ENCODE results near the gene SLITRK4.

The SLITRK4 gene

DNA sequence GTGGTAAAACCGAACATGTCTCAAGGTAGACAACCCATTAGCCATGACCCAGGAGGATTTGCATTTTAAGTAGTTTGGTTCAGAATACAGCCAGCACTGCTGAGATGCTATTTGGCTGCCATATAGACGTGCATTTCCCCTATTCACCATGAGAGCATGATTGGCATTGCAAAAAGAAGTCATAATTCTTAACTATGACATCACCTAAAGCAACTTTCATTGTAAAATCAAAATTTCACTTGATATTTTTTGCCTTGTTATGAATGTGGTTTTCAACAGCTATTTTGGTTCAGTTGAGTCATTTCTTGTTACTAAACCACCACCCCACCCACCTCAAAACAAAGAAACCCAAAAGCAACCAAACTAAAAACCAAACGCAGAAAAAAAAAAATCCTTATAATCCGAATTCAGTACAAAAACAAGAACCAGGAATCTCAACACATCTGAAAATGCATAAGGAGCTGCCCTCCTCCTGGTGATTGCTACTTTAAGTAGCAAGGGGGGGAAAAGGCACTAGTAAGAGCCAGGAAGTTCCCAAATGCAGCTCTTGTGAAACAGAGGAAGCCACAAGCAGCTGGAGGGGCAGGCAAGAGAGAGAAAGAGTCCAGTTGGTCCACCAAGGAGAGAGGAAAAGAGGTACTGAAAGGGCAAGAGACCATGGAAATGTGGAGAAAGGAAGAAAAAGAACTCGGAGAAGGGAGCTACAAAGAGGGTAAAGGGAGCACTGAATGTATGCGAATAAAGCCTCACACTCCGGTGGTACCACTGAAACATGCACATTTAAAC lies 3.1 kb downstream of the SLITRK4 start:
- DNase-seq (ENCODE audit: low read depth): peak; percentile 20
- TF ChIP-seq, protein P1, sequence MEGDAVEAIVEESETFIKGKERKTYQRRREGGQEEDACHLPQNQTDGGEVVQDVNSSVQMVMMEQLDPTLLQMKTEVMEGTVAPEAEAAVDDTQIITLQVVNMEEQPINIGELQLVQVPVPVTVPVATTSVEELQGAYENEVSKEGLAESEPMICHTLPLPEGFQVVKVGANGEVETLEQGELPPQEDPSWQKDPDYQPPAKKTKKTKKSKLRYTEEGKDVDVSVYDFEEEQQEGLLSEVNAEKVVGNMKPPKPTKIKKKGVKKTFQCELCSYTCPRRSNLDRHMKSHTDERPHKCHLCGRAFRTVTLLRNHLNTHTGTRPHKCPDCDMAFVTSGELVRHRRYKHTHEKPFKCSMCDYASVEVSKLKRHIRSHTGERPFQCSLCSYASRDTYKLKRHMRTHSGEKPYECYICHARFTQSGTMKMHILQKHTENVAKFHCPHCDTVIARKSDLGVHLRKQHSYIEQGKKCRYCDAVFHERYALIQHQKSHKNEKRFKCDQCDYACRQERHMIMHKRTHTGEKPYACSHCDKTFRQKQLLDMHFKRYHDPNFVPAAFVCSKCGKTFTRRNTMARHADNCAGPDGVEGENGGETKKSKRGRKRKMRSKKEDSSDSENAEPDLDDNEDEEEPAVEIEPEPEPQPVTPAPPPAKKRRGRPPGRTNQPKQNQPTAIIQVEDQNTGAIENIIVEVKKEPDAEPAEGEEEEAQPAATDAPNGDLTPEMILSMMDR (IDR thresholded peaks at IDR 0.05; ENCODE audit: insufficient read depth, low read depth, low read length, missing control alignments): no peak
- H3K4me3 ChIP-seq (ENCODE audit: low read depth, low read length): no peak overlapping the region

DNA sequence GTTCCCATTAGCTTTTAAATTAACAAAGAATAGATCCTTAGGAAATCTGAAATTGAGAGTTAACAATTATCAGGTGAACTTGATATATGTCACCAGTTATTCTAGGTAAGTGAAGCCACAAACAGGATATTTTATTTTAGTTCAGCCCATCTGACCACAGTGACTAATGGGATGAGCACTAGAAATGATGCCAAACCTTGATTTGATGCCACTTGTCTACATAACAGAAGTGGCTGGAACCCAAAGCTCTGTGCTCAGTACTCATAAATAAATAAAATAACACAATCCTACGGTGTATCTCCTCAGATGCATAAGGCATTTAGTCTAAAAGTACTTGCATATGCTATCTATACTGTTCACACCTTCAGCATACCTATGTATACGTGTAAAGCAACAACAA lies 12.2 kb downstream of the SLITRK4 start:
- no peak overlapping the region for H3K4me3 ChIP-seq (ENCODE audit: low read depth, low read length)
- DNase-seq (ENCODE audit: low read depth): no peak
- TF ChIP-seq, protein P1 (IDR thresholded peaks at IDR 0.05; ENCODE audit: insufficient read depth, low read depth, low read length, missing control alignments): no peak

DNA sequence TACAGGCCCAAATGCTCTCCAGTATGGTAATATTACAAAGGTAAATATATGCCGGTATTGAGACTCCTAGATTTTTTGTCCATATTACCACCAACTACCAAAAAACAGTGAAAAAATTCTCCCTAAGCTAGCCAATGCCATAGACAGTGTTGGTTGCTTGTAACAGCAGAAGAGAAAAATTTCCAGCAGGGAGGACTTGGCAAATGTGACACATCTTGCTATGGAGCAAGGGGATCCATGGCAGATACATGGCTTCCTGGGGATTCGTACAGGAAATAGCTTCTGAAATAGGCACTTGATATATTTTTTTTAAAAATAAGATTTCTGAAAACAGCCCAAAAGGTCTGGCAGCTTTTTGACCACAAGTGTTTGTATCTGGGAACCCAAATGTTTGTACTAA lies 14.6 kb downstream of the SLITRK4 start:
- TF ChIP-seq, protein P1 (IDR thresholded peaks at IDR 0.05; ENCODE audit: insufficient read depth, low read depth, low read length, missing control alignments): no peak
- no peak for DNase-seq (ENCODE audit: low read depth)
- no peak overlapping the region for H3K4me3 ChIP-seq (ENCODE audit: low read depth, low read length)

DNA sequence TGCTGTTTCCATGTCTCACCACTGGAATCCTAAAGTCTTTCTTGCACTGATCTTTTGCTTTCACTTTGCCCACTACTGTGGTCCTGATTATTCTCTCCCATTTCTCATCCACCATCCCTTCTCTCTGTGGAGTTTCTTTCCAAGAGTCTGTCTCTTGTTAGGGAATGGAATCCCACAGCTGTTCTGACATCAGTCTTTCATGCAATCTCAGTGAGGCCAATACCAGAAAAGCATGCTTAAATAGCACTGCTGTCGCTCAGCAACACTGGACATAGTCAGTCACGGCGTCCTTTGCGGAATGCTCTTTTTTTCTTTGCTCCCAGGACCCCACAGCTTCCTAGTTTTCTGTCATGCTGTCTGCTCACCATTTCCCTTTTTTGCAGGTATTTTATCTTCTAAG lies 20.1 kb downstream of the SLITRK4 start:
- no peak for DNase-seq (ENCODE audit: low read depth)
- TF ChIP-seq, protein P1 (IDR thresholded peaks at IDR 0.05; ENCODE audit: insufficient read depth, low read depth, low read length, missing control alignments): no peak
- no peak overlapping the region for H3K4me3 ChIP-seq (ENCODE audit: low read depth, low read length)

DNA sequence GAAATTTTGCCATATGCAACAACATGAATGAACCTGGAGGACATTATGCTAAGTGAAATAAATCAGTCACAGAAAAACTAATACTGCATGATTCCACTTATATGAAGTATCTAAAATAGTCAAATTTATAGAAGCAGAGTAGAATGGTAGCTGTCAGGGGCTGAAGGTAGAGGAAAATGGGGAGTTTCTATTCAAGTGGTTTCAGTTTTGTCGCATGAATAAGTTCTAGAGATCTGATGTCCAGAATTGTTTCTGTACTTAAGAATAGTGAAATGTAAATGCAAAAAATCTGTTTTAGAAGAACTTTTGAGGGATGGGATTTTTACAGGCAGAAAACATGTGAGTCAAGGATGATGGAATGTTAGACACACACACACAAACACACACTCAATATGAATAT lies 34.1 kb downstream of the SLITRK4 start:
- DNase-seq (ENCODE audit: low read depth): no peak
- TF ChIP-seq, protein P1 (IDR thresholded peaks at IDR 0.05; ENCODE audit: insufficient read depth, low read depth, low read length, missing control alignments): no peak
- no peak overlapping the region for H3K4me3 ChIP-seq (ENCODE audit: low read depth, low read length)

DNA sequence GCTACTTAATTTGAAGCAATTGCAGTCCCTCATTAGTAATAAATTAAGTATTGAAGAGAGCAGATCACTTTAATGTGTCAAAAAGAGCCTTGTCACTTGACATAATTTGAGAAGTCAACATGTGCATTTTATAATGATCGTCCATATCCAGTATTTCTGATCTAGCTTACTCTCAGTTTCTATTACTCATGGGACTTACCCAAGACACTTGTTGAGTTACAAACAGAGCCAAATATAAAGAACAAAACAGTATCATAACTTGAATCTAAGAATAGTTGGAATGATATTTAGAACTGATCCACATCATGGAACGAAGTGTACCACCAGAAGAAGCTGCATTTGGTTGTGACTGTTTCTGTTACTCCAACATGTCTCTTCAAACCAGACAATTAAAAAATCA lies 54.7 kb downstream of the SLITRK4 start:
- H3K4me3 ChIP-seq (ENCODE audit: low read depth, low read length): no peak overlapping the region
- peak; percentile 1 for DNase-seq (ENCODE audit: low read depth)
- TF ChIP-seq, protein P1 (IDR thresholded peaks at IDR 0.05; ENCODE audit: insufficient read depth, low read depth, low read length, missing control alignments): no peak

DNA sequence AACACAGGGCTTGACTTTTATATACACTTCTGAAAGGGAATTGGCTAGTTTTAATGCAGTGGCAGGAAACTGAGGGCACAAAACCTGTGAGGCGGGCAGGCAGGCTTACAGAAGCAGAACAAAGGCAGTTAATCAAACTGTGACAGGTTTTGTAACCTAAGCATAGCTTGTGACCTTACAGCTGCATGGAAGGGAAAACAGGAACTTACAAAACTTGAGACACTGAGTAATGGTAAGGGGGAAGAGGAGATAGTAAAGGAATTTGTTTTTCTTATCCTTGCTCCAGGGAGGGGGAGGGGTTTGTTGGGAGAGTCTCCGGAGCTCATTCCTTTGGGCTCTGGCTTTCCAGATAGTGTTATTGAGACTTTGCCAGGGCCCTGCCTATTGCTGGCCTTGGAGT lies 55.6 kb downstream of the SLITRK4 start:
- DNase-seq (ENCODE audit: low read depth): peak; percentile 2

More for the DNA sequence above, 55.6 kb downstream of the SLITRK4 start:
- H3K4me3 ChIP-seq (ENCODE audit: low read depth, low read length): no peak overlapping the region
- TF ChIP-seq, protein P1 (IDR thresholded peaks at IDR 0.05; ENCODE audit: insufficient read depth, low read depth, low read length, missing control alignments): no peak

Data from GM12865 (cell line).